ENCODE results near the gene FAM171A1. TPM values are rescaled to one million over a fixed set of nuclear protein-coding genes. Genes with fewer than 3 reads are reported as not detected.

Gene FAM171A1
- polyA plus RNA-seq, 10 donors, result 28.3 to 54.8 (median 34.3) TPM

DNA sequence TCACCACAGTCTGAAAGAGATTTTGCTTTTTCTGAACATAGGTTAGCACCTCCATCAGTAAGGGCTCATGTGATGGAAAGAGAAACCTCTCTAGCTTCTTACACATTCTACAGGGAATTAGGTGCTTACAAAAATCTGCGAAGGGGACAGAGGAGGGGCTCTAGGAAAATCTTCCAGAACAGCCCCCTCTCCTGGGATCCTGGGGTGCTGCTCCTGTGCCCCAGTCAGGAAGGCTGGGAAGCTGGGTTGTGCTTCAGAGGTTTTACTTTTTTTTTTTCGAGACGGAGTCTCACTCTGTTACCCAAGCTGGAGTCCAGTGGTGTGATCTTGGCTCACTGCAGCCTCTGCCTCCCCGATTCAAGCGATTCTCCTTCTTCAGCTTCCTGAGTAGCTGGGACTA is 7.5 kb upstream of the FAM171A1 start:
- no peak for DNase-seq

GRCh38 chr10:15374566-15374965 is 3.5 kb upstream of the FAM171A1 start:
- no peak for DNase-seq

DNA sequence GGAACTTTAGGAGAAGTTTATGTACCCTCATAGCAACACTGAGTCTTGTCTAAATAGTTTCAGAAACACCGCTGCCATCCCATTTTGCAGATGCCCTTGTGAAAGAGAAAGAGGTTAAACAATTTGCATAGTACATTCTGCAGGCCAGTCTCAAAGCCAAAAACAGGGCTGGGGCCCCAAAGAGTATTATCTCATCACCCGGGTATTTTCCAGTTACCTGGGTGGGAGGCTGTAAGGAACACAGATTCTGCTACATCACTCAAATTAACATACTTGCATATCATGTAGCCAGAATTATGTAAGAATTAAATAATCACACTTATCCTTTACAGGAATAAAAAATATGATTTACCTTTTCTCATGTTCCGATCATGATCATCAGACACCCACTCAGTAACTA is 3.1 kb upstream of the FAM171A1 start:
- DNase-seq, result no peak

DNA sequence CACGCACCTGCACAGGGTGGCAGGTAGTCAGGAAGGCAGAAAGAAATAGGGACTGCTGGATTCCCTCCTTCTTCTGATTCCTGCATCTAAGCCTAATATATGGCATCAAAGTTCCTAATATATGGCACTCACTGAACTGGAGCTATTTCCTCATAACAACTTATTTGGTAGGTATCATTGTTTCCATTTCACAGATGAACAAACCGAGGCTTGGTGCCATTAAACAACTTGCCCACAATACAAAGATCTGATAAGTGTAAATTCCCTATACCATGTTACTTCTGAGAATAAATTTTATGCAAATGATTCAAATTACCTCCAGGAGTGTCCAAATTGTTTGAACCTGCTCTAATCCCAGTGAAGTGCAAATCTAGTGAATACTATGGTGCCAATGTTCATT is 2.1 kb upstream of the FAM171A1 start:
- DNase-seq, result no peak

GRCh38 chr10:15370212-15370855 is 755 bp downstream of the FAM171A1 start:
- peak in 1 of 3 donors; percentile 74 for DNase-seq

GRCh38 chr10:15369256-15370211 is 1.6 kb downstream of the FAM171A1 start:
- no peak for DNase-seq

- DNase-seq, result peak in 1 of 3 donors; percentile 48
These were observed 2.8 kb downstream of the FAM171A1 start for GRCh38 chr10:15368101-15368855.

- peak in 2 of 3 donors; percentile 31 to 73 for DNase-seq
These were observed 3.6 kb downstream of the FAM171A1 start for GRCh38 chr10:15367296-15368085.

GRCh38 chr10:15365692-15366091 is 5.4 kb downstream of the FAM171A1 start:
- DNase-seq, result no peak

- DNase-seq, result no peak
These were observed 7.1 kb downstream of the FAM171A1 start for GRCh38 chr10:15364001-15364400.

DNA sequence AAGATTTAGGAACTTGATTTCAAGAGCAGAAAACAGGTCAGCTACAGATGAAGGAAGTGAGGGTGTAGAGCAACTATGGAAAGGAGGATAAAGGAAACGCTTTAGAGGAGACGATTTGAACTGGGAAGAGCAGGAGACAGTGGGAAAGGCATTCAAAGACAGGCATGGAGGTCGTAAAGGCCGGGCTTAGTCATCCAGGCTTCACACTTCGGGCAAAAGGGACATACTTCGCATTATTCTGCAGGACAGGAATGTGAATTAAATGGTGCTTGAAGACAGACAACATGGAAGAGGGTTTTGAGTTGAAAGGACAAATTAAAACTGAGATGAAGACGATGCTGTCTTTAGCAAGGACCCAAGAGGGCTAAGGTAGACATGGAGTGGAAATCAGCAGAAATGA is 8.1 kb downstream of the FAM171A1 start:
- no peak for DNase-seq

DNA sequence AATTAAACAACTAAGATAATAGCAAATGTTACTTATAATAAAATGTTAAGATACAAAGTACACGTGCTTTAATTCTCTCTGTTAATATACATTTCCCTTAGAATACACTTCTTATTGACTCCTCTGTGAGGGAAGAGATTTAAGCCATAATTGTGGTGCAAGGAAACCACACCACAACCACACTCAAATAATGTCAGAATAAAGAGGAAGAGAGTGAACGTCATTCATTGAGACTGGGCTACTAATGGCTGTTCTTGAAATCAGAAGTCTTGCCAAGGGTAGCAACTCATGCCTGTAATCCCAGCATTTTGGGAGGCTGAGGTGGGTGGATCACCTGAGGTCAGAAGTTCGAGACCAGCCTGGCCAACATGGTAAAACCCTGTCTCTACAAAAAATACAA is 10.0 kb downstream of the FAM171A1 start:
- DNase-seq, result no peak

- DNase-seq, result no peak
These were observed 10.5 kb downstream of the FAM171A1 start for GRCh38 chr10:15360566-15360965.

DNA sequence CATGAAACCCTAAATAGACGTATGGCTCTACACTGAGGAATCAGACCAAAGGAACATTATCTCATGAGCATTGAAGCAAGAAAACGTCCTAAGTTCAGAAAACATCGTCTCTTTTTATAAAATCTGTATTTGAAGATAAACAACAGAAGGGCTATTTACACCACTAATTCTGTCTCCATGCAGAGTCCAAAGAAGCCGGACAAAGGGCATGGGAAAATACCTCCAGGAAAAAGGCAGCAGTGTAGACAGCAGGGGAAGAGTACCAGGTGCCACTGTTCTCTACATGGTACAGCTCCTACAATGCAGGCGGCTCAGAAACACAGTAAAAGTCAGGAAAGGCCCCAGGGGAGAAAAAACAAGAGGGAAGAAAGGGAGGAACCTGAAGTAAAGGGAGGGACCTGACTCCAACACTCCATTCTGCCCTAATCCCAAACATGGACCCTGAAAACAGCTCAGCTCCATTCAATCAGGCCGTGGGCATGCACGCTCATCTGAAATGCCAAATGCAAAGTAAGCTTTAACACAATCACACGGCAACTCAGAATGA is 17.5 kb downstream of the FAM171A1 start:
- DNase-seq, result no peak

GRCh38 chr10:15352836-15353235 is 18.3 kb downstream of the FAM171A1 start:
- DNase-seq, result no peak

DNA sequence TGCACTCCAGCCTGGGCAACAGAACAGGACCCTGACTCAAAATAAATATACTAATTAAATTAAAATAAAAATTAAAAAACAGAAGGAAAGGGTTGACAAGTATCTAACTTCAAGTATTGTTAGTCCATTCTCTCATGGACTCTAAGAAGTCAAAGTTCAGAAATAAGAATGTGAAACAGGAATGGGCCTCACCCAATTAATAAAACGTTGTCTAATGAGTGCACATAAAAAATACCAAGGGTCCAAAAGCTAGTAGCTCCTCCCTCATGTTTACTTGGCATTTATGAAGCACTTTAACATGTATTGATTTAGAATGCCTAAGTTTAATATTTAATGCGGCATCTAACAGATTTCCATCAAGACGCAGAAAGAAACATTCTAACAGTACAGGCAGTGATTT is 18.9 kb downstream of the FAM171A1 start:
- no peak for DNase-seq

DNA sequence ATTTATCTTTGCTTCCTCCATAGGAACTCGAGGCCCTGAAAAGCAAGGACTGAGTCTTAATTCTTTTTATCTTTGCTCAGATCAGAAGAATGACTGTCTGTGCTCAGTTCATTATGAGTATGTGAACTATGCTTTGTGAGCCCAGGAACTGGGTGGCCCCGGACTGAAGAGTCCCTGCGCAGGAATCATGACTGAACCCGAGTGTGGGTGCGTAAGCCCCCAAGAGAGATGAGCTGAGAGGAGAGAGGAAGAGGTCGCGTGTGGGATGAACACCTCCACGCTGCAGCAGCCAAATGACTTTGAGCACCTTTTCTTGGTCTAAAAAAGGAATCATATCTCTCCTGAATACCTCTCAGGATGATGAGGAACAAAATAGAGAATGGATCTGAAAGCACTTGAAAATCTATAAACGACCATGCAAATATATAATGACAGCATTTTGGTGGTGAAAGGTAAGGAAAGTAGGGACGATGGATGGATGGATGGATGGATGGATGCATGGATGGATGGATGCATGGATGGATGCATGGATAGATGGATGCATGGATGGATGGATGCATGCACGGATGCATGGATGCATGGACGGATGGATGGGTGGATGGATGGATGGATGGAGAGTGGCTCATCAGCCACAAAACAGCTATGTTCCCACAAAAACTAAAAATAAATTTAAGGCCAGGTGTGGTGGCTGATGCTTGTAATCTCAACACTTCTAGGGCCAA is 19.8 kb downstream of the FAM171A1 start:
- DNase-seq, result no peak

- DNase-seq, result no peak
These were observed 22.0 kb downstream of the FAM171A1 start for GRCh38 chr10:15349112-15349511.

DNA sequence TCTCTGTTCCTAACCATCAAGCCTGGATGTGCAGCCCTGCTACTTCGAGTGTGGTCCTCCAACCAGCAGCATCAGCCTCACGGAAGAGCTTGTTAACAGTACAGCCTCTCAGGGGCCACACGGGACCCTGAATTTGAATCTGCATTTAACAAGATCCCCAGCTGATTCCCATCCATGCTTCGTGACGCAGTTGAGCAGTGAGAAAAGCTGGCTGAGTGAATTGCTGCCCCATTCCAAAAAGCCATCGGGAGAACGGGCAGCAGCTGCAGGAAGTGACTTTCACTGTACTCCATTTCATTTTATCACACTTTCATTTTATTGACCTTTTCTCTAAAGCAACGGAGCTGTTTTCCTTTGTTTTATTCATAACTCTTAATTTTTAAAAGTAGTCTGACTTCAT is 22.5 kb downstream of the FAM171A1 start:
- DNase-seq, result peak in 1 of 3 donors; percentile 78

DNA sequence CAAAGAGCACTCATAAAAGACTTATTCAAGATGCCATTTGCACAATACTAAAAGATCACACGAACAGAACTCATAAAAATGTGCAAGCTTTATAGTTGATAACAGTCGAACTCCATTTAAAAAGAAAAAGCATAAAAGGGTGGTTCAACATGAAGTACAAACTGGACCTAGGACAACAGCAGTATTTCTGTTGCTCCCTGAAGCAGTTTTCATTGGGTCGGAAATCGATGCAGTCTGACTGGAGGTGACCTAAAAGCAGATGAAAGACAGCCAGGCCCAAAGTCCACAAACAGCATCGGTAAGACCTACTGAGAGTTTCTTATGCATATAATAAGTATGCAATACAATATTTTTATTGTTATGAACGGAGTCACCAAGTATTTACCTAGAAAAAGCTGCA is 23.9 kb downstream of the FAM171A1 start:
- DNase-seq, result no peak
